Amniotic epithelial cell (primary cell): Measurements from ENCODE around the gene POTEF.
"Not testable (repeated sequence)": the region's sequence is repeated elsewhere in the genome, so short reads cannot be mapped to it uniquely, and the experiment has no call there.

Experiments
- DNase-seq: peaks from one replicate; pipeline ENCODE4 v3.0.0-alpha.2; 2010; ENCODE audit warnings: low read depth

The POTEF gene

DNA sequence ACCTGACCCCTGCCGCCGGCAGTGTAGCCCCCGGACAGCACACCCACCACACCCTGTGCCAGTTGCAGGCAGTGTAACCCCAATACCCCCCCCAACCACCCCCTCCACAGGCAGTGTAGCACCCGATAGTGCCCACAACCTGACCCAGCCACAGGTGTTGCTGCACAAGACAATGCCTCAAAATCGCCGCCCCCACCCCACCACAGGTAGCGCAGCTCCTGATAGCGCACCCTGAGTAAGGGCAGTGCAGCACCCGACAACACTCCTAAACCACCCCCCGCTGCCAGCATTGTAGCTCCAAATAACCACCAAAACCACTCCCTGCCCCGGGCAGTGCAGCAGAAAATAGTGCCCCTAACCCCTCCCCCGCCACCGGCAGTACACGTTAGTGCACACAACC, 558 bp downstream of the POTEF start:
- not testable (repeated sequence) for DNase-seq

DNA sequence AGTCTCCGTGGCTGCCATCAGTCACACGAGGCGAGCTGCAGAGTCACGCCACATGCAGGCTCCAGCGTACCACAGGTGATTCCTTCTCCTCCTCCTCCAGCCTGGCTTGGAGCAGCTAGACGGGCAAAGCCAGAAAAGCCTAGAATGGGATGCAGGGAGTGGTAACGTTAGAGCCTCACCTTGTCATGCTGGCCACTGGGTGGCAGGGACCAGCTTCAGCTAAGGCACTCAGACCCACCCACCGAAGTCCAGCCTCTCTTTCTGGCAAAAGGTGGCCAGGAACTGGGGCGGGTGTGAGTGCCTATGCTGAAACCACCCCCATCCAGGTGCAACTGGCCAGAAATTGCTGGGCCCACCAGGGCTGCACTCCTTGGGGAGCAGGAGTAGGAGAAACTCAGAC, 1.3 kb downstream of the POTEF start:
- not testable (repeated sequence) for DNase-seq

DNA sequence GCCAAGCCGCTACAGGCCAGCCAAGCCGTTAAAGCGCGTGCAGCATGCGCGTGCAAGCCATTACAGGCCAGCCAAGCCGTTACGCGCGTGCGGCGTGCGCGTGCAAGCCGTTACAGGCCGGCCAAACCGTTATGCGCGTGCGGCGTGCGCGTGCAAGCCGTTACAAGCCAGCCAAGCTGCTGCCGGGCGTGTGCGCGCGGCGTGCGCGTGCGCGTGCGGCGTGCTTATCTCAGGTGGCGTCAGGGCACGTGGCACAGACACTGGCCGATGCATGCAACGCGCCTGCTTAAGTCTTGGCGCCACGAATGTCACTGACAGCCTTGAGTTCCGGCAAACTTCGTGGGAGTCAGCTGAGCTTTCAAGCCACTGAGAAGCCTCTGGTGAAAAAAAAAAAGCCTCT, 8.1 kb downstream of the POTEF start:
- DNase-seq = not testable (repeated sequence)

DNA sequence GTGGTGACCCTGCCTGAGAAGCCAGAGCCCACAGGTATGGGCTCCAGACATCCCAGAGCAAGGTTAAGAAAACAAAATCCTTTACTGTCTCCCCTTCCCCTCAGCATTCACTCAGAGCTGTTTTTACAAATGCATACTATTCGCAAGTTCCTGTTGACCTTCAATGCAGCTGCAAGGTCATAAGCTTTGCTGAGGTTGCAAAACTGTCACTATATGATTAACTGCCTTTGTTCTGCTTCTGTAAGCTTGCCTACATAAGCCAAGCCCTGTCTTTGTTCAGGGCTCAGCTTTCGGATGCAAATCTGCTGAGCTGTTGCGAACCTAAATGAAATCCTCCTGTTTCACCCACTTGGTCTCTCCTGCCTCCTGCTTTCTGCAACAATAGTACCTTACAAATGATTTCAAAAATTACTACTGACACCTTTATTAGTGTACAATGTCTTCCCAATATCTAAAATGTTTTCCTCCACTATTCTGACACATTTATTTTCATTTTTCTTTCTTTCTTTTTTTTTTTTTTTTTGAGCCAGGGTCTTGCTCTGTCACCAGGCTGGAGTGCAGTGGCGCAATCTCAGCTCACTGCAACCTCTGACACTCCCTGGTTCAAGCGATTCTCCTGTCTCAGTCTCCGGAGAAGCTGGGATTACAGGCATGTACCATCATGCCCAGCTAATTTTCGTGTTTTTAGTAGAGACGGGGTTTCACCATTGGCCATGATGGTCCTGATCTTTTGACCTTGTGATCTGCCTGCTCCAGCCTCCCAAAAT, 26.2 kb downstream of the POTEF start:
- DNase-seq = not testable (repeated sequence)

DNA sequence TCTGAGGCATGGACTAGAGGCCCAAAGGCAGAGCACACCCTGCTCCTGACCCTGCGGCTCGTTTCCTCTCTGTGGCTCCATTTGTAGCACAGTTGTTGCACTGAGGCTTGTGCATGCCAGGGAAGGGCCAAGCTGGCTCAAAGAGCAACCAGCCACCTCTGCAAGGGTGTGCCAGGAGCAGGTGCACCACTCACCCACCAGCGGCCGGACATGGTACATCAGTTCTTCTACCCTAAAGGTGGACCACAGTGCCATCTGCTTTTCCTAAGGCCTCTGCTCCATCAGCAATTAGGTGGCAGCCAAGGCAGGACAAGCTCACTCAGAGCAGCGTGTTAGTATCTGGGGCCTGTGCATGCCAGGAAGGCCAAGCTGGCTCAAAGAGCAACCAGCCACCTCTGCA, 66.4 kb downstream of the POTEF start:
- DNase-seq = not testable (repeated sequence)

DNA sequence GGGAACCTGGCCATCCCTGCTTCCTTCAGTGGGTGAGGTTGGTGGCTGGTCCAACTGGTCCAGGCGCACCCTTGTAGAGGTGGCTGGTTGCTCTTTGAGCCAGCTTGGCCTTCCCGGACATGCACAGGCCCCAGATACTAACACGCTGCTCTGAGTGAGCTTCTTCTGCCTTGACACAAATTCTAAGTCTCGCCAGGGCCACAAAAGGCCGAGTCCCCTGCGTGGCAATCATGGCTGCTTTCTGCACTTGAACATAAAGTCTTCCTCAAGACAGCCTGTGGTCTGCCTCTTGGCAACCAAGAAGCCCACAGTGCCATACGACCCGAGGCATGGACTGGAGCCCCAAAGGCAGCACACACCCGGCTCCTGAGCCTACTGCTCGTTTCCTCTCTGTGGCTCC, 69.0 kb downstream of the POTEF start:
- not testable (repeated sequence) for DNase-seq

DNA sequence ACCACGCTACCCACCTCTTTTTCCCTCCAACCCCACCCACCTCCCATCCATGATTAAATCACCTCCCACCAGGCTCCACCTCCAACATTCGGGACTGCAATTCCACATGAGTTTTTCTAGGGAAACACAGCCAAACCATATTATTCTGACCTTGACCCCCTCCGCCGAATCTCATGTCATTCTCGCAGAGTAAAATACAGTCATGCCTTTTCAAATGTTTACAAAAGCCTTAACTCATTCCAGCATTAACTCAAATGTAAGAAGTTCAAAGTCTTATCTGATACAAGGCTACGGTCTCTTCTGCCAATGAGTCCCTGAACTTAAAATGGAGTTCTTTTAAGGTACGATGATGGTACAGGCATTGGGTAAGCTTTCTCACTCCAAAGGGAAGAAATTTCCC, 72.7 kb downstream of the POTEF start:
- not testable (repeated sequence) for DNase-seq

DNA sequence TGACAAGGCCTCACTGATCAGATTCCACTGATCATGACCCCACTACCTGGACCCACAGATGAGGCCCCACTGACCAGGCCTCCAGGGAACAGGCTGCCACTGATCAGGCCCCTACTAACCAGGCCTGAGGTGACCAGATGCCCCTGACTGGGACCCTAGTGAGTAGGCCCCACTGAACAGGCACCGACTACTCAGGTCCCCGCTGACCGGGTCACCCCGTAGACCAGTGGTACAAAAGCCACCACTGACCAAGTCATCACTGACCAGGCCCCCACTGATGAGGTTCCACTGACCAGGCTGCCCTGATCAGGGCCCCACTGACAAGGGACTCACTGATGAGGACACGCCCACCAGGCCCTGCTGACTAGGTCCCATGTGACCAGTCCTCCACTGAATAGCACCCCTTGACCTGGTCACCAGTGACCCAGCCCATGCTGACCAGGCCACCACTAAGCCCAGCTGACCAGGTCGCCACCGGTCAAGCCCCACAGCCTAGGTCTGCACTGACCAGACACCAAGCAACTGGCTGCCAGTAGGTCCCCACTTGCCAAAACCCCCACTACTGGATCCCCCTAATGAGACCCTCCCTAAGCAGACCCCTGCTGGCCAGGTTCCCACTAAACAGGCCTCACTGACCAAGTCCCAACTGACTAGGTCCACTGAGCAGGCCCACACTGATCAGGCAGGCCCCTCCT, 75.7 kb downstream of the POTEF start:
- not testable (repeated sequence) for DNase-seq

DNA sequence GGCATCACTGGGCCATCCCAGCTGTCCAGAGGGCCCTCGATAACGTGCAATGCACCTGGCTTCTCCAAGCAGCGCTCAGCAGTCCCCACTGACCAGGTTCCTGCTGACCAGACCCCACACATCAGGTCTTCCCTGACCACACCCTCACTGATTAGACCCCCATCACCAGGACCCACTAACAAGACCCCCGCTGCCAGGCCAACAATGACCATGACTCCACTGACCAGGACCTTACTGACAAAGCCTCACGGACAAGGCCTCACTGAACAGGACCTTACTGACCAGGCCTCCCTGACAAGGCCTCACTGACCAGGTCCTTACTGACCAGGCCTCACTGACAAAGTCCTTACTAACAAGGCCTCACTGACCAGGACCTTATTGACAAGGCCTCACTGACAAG, 76.6 kb downstream of the POTEF start:
- DNase-seq = not testable (repeated sequence)

DNA sequence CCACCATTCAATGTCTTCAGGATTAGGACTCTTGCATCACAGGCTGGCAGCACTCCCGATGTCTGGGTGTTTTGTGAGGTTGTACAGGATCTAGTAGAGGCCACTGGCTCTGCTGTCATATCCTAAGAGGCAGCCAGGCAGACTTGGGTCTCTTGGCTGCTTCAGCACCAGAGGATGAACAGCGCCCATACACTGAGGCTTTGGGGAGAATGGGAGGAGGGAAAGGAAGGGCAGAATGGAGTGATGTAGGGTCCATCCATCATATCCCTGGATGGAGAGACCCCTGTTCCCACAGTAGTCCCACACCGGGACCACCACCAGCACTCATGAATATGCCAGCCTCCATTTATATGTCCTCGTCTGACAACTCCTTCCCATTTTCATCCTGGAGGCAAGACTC, 80.6 kb downstream of the POTEF start:
- not testable (repeated sequence) for DNase-seq

DNA sequence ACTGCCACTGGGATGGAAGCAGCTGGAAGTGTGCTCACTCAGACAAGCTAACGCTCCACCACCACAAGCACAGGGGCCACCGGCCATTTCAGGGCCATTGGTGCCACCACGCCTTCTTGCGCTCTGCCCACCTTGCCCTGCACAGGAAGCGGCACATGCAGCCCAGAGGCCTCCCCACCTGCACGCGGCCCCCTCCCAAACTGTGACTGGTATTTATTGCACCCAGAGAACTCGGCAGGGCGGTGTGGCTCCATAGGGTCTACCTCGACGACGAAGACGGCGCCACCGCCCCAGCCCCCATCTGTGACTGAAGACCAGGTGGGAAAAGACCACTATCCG, 90.8 kb downstream of the POTEF start:
- DNase-seq = not testable (repeated sequence)

DNA sequence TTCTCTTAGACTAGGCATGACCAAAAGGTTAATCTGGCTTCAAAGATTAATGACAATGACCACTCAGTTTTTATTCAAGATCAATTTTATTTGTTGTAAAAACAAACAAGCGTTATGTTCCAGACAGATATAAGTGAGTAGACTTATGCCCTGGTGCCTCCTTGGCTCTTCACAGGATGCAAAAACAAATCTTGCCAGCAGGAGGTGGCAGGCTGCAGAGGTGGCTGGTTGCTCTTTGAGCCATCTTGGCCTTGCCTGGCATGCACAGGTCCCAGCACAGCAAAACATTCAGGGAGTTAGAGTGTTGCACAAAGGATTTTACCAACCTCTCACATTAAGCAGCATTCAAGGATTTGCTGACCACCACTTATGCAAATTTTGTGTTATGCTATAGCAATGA, 103.1 kb downstream of the POTEF start:
- peak; percentile 0 for DNase-seq
